ENCODE data around the gene THAP4.

DNA sequence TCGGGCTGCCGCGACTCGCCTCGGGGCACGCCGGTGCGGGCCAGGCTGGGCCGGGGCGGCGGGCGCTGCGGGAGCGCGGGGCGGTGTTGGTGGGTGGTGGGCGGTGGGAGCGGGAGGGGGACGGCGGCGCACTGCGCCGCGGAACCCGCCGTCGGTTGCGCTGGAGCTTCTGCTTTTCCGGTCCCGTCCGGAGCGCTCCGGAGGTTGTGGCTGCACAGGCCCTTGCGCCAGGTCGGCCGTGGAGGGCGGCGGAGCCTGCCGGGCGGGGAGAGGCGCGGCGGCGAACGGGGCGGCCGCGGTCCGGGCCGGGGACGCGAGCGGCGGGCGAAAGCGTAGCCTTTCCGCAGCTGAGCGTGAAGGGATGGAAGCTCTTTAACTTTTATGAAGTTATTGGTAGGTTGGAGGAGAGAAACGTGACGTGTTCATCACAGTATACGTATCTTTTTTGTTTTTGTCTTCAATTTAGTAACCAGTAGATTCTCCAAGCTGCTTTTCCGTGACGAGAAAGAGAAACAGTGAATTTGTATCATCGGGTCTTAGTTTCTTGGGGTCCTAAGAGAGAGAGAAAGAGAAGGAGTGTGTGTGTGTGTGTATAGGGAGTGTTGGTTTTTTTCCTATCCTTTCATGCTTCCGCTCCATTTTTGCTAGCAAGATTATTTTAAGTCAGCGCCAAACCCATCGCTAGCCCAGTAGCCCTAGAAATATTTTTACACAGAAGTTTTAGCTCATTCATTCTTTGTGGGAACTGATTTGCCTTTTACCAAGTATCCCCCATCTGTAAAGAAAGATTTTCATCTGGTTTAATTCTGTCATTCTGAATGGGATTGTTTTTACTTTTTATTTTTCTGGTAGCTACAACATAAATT lies 1.1 kb upstream of the THAP4 start:
- TF ChIP-seq GATA3 (IDR thresholded peaks at IDR 0.05; ENCODE audit: low read depth, low read length) (no peak), GATA2 (IDR thresholded peaks at IDR 0.05; ENCODE audit: low read depth, low read length) (no peak)

All from SH-SY5Y (cell line).